HepG2 (cell line): ENCODE measurements around the gene DCLK1. TPM values are rescaled to one million over a fixed set of nuclear protein-coding genes. Genes with fewer than 3 reads are reported as not detected.

ENCODE experiments used
- ATAC-seq: fragments of 200-7000 bp; cut with Tn5 transposase; 3 replicates; pipeline ENCODE4 v1.9.1; 2020; ENCODE audit warnings: mild to moderate bottlenecking, moderate library complexity
- BruUV-seq: library from RNA; stranded (reverse); fragments of 400-500 nt; replicated peaks from 2 replicates; lab custom pipeline; 2021; lab: Mats Ljungman, UMichigan
- CTCF ChIA-PET: fragments of 300-600 bp; formaldehyde crosslinking; extraction: SDS; loops from one replicate; lab custom pipeline; 2021; ENCODE audit warnings: low total read pairs, inconsistent platforms, low intra/inter-chr PET ratio; lab: Yijun Ruan, JAX
- POLR2A ChIA-PET: fragments of 350-600 bp; sonication (Branson Sonifier 250); formaldehyde crosslinking; loops from one replicate; lab custom pipeline; 2020; ENCODE audit warnings: antibody characterized with exemption, inconsistent platforms; lab: Yijun Ruan, JAX
- DNase-seq: peaks from one replicate; pipeline ENCODE4 v3.0.0-alpha.2; 2015; ENCODE audit warnings: low spot score
- FAIRE-seq: peaks from 3 replicates; lab custom pipeline; 2011; peaks lifted over from hg19 to GRCh38; lab: Jason Lieb, UNC
- H2AFZ ChIP-seq: one replicate; pipeline ENCODE4 v1.6.1; 2011; ENCODE audit warnings: low read length, inconsistent platforms
- H3K27ac ChIP-seq: fragments of 300-600 bp; 3 replicates; pipeline ENCODE4 v1.8.0; 2011; ENCODE audit warnings: mixed run types, mild to moderate bottlenecking, mixed read lengths, low read length, inconsistent platforms; ENCODE audit not compliant: insufficient read depth; ENCODE audit errors: extremely low read length
- H3K27me3 ChIP-seq, 2 experiments: fragments of 200-600 bp in 1 of 2; 2 replicates in 1 of 2; 3 replicates in 1 of 2; pipeline versions ENCODE4 v1.6.0 to v1.8.0; 2011; ENCODE audit warnings: low read length in 2 of 2, mild to moderate bottlenecking in 2 of 2, moderate library complexity in 2 of 2, inconsistent platforms in 1 of 2; ENCODE audit not compliant: insufficient read depth in 2 of 2, control insufficient read depth in 1 of 2
- H3K36me3 ChIP-seq, 2 experiments: fragments of 200-600 bp in 1 of 2; replicated peaks in 1 of 2; 2 replicates in 1 of 2; 3 replicates in 1 of 2; pipeline versions ENCODE4 v1.5.1 to v1.8.0; 2011; ENCODE audit warnings: low read length in 2 of 2, inconsistent platforms in 1 of 2; ENCODE audit not compliant: insufficient read depth in 2 of 2, control insufficient read depth in 1 of 2
- H3K4me1 ChIP-seq: 2 replicates; pipeline ENCODE4 v1.5.1; 2012; ENCODE audit warnings: low read length, inconsistent platforms; ENCODE audit not compliant: insufficient read depth
- H3K4me2 ChIP-seq: 2 replicates; pipeline ENCODE4 v1.6.0; 2011; ENCODE audit warnings: low read depth, low read length, inconsistent platforms
- H3K4me3 ChIP-seq, 3 experiments: fragments of 200-600 bp in 1 of 3; sonication (generic), shearing (Covaris generic) in 1 of 3; replicated peaks in 1 of 3; 2 replicates each; pipeline ENCODE4 v1.5.1; 2011 to 2016; ENCODE audit warnings: low read length in 3 of 3, inconsistent platforms in 2 of 3, low read depth in 2 of 3, mild to moderate bottlenecking in 2 of 3, control low read depth in 1 of 3, mixed read lengths in 1 of 3; ENCODE audit not compliant: insufficient read depth in 1 of 3
- H3K79me2 ChIP-seq: one replicate; pipeline ENCODE4 v1.6.1; 2011; ENCODE audit warnings: low read length, inconsistent platforms; ENCODE audit not compliant: insufficient read depth
- H3K9ac ChIP-seq: 2 replicates; pipeline ENCODE4 v1.6.0; 2011; ENCODE audit warnings: mild to moderate bottlenecking, low read depth, low read length, inconsistent platforms; ENCODE audit not compliant: insufficient read depth
- H3K9me3 ChIP-seq: 2 replicates; pipeline ENCODE4 v1.5.1; 2012; ENCODE audit warnings: mild to moderate bottlenecking, low read length
- H4K20me1 ChIP-seq: 2 replicates; pipeline ENCODE4 v1.6.0; 2011; ENCODE audit warnings: inconsistent platforms, mild to moderate bottlenecking, low read length, moderate library complexity; ENCODE audit not compliant: insufficient read depth
- BRD4 ChIP-seq: sonication (generic); formaldehyde crosslinking; IDR thresholded peaks from 2 replicates; pipeline ENCODE4 v1.4.0; 2020; ENCODE audit warnings: missing genetic modification reagents
- CBX2 ChIP-seq, 2 experiments: fragments of 200-600 bp in 1 of 2; sonication (generic); formaldehyde crosslinking in 1 of 2; IDR thresholded peaks; 2 replicates each; pipeline versions ENCODE4 v1.7.0 to v1.8.1; 2018 to 2022; ENCODE audit warnings: low read depth in 2 of 2, low read length in 1 of 2, mild to moderate bottlenecking in 1 of 2, missing genetic modification reagents in 1 of 2
- HNRNPK ChIP-seq: fragments of 200-400 bp; formaldehyde crosslinking; IDR thresholded peaks from 2 replicates; pipeline ENCODE4 v1.6.1; 2018; ENCODE audit warnings: low read length, low read depth, moderate library complexity, mild to moderate bottlenecking; ENCODE audit not compliant: poor library complexity, severe bottlenecking
- HOXA9 ChIP-seq: sonication (generic); formaldehyde crosslinking; IDR thresholded peaks from 2 replicates; pipeline ENCODE4 v1.8.1; 2022; ENCODE audit warnings: missing genetic modification reagents, mild to moderate bottlenecking, moderate library complexity, borderline replicate concordance
- MAFF ChIP-seq: IDR thresholded peaks from 2 replicates; pipeline ENCODE4 v1.6.1; 2011; ENCODE audit warnings: low read depth, low read length, improper control_type of control experiment
- NFIB ChIP-seq: sonication (generic); formaldehyde crosslinking; IDR thresholded peaks from 2 replicates; pipeline ENCODE4 v1.9.0; 2021; ENCODE audit warnings: missing genetic modification reagents, mild to moderate bottlenecking, borderline replicate concordance
- NFKBIZ ChIP-seq: IDR thresholded peaks from 2 replicates; pipeline ENCODE4 v1.6.1; 2018; ENCODE audit warnings: missing genetic modification reagents, missing compliant biosample characterization
- PLRG1 ChIP-seq: fragments of 450-650 bp; conservative IDR thresholded peaks from 2 replicates; pipeline ENCODE4 v1.6.1; 2016
- PTBP1 ChIP-seq: fragments of 200-400 bp; formaldehyde crosslinking; IDR thresholded peaks from 2 replicates; pipeline ENCODE4 v1.6.1; 2018; ENCODE audit warnings: low read length, low read depth; ENCODE audit not compliant: poor library complexity, severe bottlenecking
- RNF2 ChIP-seq: fragments of 450-650 bp; conservative IDR thresholded peaks from 2 replicates; pipeline ENCODE4 v1.6.1; 2016; ENCODE audit warnings: low read depth
- SMARCC2 ChIP-seq: fragments of 450-650 bp; IDR thresholded peaks from 2 replicates; pipeline ENCODE4 v1.6.1; 2017; ENCODE audit warnings: antibody characterized with exemption, mild to moderate bottlenecking
- ZBED4 ChIP-seq: sonication (generic); formaldehyde crosslinking; IDR thresholded peaks from 2 replicates; pipeline ENCODE4 v1.4.0; 2020; ENCODE audit warnings: missing genetic modification reagents, borderline replicate concordance
- ZBTB44 ChIP-seq: sonication (generic); formaldehyde crosslinking; IDR thresholded peaks from 2 replicates; pipeline ENCODE4 v1.4.0; 2020; ENCODE audit warnings: missing genetic modification reagents
- ZNF251 ChIP-seq: sonication (generic); formaldehyde crosslinking; IDR thresholded peaks from 2 replicates; pipeline ENCODE4 v1.9.0; 2021; ENCODE audit warnings: mild to moderate bottlenecking, missing genetic modification reagents
- ZNF460 ChIP-seq: sonication (generic); formaldehyde crosslinking; IDR thresholded peaks from 2 replicates; pipeline ENCODE4 v1.5.1; 2020; ENCODE audit warnings: missing genetic modification reagents, mild to moderate bottlenecking, borderline replicate concordance
- ZNF761 ChIP-seq: sonication (generic); formaldehyde crosslinking; conservative IDR thresholded peaks from 2 replicates; pipeline ENCODE4 v1.4.0; 2020; ENCODE audit warnings: mild to moderate bottlenecking, missing genetic modification reagents
- ZNF839 ChIP-seq: sonication (generic); formaldehyde crosslinking; IDR thresholded peaks from 2 replicates; pipeline ENCODE4 v1.4.0; 2020; ENCODE audit warnings: missing genetic modification reagents, mild to moderate bottlenecking, borderline replicate concordance
- ZNF841 ChIP-seq: sonication (generic); formaldehyde crosslinking; IDR thresholded peaks from 2 replicates; pipeline ENCODE4 v1.8.1; 2023; ENCODE audit warnings: missing genetic modification reagents, borderline replicate concordance
- WGBS: methylation state at CpG from one replicate; pipeline ENCODE4 v1.1.6; 2017; ENCODE audit warnings: low lambda C conversion rate; 5-methylcytosine and 5-hydroxymethylcytosine counted together
- in situ Hi-C: cut with HindIII; loops from 2 replicates; pipeline ENCODE4 v1.10.0; 2017; ENCODE audit warnings: low pct_unique_long_range_greater_than_20kb; ENCODE audit not compliant: extremely low pct_ligation_motif_present
- intact Hi-C: fragments of 100-400 bp; cut with micrococcal nuclease; formaldehyde crosslinking; loops from one replicate; pipeline ENCODE4 v1.10.0; 2022; ENCODE audit not compliant: unreplicated experiment
- polyA plus RNA-seq, 8 experiments: library from polyadenylated mRNA; depleted of rRNA in 3 of 8; stranded (reverse) in 7 of 8; unstranded in 1 of 8; fragments of >200 nt; fragmentation: Illumina TruSeq in 4 of 8; extraction: Trizol in 4 of 8; gene quantifications; 2 replicates each; pipeline versions ENCODE4 v1.2.1 to v1.2.3, GENCODE V29; 2011 to 2016; ENCODE audit warnings: low read depth in 4 of 8, missing spikeins in 1 of 8, mixed read lengths in 1 of 8; ENCODE audit not compliant: insufficient read depth in 1 of 8
- total RNA-seq, 5 experiments: library from RNA; depleted of rRNA; stranded (reverse); fragments of >200 nt; fragmentation: Illumina TruSeq; extraction: Trizol; gene quantifications; 2 replicates each; pipeline ENCODE4 v1.2.3, GENCODE V29; 2016; ENCODE audit warnings: low read depth in 1 of 5

The DCLK1 gene
- total and polyA plus RNA-seq, 2 of the 13 experiments (the other 11 are each of a cell fraction or from before 2014, with no cell fraction given) = not detected

GRCh38 chr13:35765366-35765765 is 365.8 kb downstream of the DCLK1 start:
- H3K9me3 ChIP-seq = peaks cover 21% of the 10 kb centered on the region
- H3K27ac ChIP-seq = no peak overlapping the region
- no peak overlapping the region for H2AFZ ChIP-seq
- ATAC-seq = no peak; the same call in 2 of the 3 replicates
- WGBS = 0% methylated on average over 2 of the region's 5 CpGs
- in situ Hi-C loops = no loop called here
- no peaks in the 10 kb centered on the region; a peak in 1 of 5 replicates for H3K27me3 ChIP-seq
- H4K20me1 ChIP-seq = no peaks in the 10 kb centered on the region
- BruUV-seq = no TSS peak
- ChIA-PET POLR2A (no interaction called here), CTCF (no interaction called here)
- intact Hi-C loops = no loop called here
- no peak for DNase-seq
- H3K79me2 ChIP-seq = no peaks in the 10 kb centered on the region
- no peaks in the 10 kb centered on the region for H3K4me1 ChIP-seq
- TF ChIP-seq SMARCC2 (no peak), ZNF251 (CRISPR knock-in tag) (no peak), ZNF841 (no peak), RNF2 (no peak), ZNF460 (CRISPR knock-in tag) (no peak), ZBTB44 (no peak), NFIB (CRISPR knock-in tag) (no peak), PLRG1 (no peak), ZNF761 (no peak), BRD4 (CRISPR knock-in tag) (no peak), ZNF839 (CRISPR knock-in tag) (no peak), MAFF (no peak), ZBED4 (CRISPR knock-in tag) (no peak), CBX2 (IDR thresholded peaks at IDR 0.05; ENCODE audit: low read depth, low read length) (no peak), CBX2 (CRISPR knock-in tag; IDR thresholded peaks at IDR 0.05; ENCODE audit: low read depth) (no peak), HNRNPK (no peak), NFKBIZ (CRISPR knock-in tag) (no peak), PTBP1 (no peak), HOXA9 (CRISPR knock-in tag) (no peak)
- TF ChIP-seq, all 625 proteins: peak for 0
- H3K4me2 ChIP-seq = no peak overlapping the region
- H3K36me3 ChIP-seq = no peaks in the 10 kb centered on the region
- FAIRE-seq = no peak
- H3K4me3 ChIP-seq = no peak overlapping the region
- no peak overlapping the region for H3K9ac ChIP-seq
